GM20431 (cell line): ENCODE data around the gene WDR74.
"Not testable (repeated sequence)": the region's sequence is repeated elsewhere in the genome, so short reads cannot be mapped to it uniquely, and the experiment has no call there.

ENCODE experiments used
- in situ Hi-C: fragments of 300-500 bp; cut with MseI, MboI; formaldehyde crosslinking; loops from one replicate; pipeline ENCODE4 v1.15.0; 2020; ENCODE audit warnings: low sequenced_read_pairs; ENCODE audit not compliant: unreplicated experiment

The WDR74 gene

DNA sequence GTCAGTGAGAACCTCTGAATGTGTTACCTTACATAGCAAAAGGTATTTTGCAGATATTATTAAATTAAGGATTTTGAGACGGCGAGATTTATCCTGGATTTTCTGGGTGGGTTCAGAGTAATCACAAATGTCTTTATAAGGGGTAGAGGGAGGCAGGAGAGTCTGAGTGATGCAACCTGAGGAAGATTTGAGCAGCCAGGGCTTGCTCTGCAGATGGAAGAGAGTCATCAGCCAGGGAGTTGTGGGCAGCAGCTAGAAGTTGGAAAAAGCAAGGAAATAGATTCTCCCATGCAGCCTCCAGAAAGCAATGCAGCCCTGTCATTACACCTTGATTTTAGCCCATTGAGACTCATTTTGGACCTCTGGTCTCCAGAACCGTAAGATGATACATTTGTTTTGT lies 4.1 kb upstream of the WDR74 start:
- in situ Hi-C loops: no loop called here

DNA sequence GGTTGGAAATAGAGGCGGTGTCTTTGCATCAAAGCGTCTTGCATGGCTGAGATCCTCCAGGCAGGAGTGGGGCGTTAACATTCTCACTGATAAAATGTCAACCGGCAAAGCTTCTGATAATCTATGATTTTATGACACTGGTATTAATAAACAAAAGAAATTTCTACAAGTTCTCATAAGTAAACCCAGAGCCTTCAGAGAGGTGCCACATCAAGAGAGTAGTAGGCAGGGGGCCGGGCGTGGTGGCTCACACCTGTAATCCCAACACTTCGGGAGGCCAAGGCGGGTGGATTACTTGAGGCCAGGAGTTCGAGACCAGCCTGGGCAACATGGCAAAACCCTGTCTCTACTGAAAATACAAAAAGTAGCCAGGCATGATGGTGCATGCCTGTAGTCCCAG lies 3.5 kb upstream of the WDR74 start:
- in situ Hi-C loops: not testable (repeated sequence)

DNA sequence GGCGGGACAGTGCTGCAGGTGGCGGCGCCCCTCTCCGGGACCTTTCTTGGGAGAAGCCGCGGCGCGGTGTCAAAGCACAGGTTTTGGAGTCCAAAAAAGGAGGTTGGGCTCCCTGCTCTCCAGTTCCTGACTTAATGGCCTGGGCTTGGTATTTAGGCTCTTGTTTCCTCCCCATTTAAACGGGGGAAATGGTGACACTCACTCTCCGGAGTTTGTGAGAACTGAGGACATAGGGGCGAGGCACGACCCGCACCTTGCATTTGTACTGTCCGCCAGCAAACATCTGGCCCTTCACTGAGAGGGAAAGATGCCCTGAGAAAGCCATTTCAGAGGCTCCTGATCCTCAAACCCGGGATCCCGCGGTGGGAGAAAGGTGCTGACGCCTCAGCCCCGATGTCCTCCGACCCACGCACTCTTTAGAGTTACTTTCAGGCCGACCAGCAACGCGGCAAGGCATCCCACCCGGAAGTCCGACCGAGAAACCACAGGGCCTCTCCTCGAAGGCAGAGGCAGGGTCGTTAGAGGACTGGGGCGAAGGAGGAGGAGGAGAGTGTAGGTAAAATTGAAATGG lies 2.9 kb upstream of the WDR74 start:
- in situ Hi-C loops: no loop called here

DNA sequence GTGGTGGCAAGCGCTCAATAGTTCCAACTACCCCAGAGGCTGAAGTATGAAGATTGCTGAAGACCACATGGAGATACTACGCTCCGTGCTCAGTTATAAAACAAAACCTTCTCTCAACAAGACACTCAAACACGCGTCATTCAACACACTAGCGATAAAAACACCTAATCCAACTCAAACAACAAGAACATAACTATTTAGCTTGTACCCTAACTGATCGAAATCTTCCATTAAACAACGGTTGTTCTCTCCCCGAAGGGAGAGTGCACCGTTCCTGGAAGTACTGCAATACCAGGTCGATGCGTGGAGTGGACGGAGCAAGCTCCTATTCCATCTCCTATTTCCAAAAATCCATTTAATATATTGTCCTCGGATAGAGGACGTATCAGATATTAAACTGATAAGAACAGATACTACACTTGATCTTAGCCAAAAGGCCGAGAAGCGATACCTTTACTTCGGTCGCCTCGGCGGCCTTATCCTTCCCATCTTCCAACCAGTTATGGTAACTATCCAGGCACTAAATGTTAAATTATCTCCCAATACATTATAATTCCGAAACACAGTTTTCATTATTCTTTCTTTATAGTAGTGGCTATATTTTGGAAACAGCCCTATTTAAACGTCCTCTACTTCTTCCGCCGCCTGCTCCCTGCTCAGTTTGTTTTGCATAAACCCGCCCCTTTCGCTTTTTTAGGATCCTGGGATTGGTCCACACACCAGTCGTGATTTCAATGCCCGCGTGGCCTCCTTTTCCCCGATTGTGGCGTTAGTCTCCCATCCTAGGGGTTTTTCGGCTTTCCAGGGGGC lies 2.2 kb upstream of the WDR74 start:
- in situ Hi-C loops: no loop called here

DNA sequence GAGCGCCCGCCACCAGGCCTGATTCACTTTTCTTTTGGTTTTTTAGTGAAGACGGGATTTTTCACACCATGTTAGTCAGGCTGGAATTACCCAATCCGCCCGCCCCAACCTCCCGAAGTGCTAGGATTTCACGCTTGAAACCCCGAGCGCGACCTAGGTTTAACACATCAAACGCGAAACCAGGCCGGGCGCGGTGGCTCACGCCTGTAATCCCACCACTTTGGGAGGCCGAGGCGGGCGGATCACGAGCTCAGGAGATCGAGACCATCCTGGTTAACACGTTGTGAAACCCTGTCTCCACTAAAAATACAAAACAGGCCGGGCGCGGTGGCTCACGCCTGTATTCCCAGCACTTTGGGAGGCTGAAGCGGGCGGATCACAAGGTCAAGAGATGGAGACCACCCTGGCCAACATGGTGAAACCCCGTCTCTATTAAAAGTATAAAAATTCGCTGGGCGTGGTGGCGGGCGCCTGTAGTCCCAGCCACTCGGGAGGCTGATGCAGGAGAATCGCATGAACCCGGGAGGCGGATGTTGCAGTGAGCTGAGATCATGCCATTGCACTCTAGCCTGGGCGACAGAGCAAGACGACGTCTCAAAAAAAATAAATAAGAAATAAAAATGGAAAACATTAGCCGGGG lies 1.5 kb upstream of the WDR74 start:
- in situ Hi-C loops: not testable (repeated sequence)

DNA sequence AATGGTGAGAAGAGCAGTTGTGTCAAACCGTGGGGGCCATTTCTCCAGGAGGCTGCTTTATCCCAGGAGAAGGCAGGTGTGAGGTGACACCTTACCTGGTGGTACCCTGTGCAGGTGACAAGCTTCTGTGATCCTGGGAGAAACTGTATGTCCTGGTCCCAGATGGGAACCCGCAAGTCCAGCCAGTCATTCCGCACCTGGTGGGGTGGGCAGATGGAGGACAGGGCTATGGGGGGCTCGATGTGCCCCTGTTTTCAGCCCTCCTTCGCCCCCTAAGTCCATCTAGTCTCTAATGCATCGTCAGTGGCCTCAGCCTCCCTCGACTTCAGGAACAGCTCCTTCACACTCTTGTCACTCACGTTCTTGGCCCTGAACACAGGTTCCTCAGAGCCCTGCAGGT lies 4.1 kb downstream of the WDR74 start:
- in situ Hi-C loops: no loop called here

DNA sequence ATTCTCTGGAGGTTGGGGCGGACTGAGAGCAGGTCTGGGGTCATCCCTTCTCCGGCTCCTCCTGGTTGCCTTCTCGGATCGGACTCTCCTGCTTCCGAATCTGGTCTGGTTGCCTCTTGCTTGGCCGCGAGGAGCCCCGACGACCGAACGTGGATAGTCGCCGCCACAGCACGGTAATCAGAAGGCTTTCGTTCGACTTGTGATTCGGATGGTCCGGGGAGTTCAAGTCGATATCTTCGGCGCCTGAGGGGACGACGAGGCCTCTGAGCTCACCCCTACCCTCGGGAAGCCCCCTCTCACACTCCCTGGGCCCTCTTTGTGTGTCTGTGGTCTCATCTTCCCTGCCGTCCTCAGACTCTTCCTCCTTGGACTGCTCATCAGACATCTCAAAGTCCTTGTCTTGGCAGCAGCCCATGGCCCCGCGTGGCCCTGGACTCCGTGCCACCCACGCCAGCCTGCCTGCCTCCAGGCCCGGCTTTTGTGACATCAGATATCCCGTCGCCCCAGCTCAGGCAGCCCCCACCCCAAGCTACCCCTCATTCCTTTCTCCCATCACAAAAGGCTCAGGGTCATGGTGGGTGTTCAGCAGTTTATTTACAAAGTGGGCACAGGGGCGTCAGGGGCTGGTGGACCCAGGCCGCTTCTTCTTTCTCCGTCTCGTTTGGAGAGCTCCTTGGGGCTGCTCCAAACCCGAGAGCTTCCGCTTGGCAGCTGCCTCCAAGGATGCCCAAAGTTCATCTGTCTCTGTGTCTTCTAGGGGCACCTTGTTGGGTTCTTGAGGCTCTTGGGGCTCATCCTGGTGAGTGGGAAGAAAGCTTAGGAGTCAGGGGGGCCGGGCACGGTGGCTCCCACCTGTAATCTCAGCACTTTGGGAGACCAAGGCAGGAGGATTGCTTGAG lies 6.8 kb downstream of the WDR74 start, which contains the start of gene TEX54:
TEX54 (minus strand) TSS at position 506 of the 899 bp plus-strand sequence.
- in situ Hi-C loops: no loop called here

DNA sequence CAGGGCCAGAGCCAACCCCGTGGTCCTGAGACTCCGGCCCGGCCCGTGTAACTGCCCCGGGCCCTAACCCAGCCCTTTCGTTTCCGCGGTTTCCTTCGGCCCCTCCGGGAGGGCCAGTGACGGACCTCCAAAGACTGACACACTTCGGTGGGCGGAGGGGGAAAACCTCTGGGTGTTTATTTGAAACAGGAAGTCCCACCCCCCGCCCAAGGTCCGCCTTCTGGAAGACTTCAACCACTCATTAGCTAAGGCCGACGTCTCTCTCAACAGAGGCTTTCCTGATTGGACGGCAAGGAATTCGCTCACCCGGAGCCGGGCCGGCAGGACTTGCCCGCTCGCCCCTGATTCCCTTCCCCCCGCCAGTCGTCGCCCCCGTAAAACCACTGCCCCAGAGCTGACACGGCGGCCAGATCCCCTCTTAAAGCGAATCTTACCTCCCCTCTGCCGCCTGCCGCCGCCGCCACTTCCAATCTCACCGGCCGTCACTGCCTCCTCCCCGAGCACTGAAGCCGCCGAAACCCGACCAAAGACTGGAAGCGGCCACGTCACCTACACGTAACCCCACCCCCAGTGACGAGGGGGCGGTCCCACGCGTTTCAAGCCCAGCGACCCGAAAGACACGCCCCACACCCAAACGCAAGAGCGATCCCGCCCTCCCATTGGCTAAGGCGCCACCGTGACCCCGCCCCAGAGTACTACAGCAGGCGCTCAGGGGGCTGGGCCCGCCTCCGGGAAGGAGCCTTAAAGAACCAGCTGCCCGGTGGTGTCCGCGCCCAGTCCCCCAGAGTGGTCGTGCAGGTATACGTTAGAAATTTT lies 7.7 kb downstream of the WDR74 start, which contains the start of gene STX5:
STX5 (minus strand) TSS at position 532 of the 816 bp plus-strand sequence. CDS start 808 bp downstream, outside the sequence.
- in situ Hi-C loops: no loop called here

DNA sequence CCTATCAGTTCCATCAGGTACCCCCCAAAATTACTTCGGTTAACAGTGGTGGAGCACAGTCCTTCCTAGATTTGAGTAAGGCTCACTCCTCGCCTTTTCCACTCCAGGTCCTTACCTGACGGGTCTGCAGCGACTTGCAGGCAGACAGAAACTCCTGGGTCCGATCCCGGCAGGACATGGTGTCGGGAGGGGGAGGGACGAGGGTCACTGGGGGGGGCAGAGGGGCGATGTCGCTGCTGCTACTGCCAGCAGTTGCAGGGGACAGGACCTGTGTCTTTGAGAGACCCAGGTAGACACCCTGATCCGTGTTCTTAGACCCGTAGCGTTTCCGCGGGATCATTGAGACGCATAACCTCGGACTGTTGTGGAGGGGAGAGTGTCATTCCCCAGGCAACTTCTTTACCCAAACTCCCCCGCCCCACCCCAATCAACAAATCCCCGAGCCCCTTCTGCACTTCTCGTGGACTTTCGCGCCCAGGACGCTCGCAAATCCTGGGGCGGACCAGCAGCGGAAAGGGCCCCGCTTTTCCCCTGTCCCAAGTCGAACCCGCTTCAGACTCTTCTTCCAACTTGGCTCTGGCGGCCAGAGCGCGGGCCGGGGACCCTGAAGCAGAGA lies 8.4 kb downstream of the WDR74 start:
- in situ Hi-C loops: no loop called here

DNA sequence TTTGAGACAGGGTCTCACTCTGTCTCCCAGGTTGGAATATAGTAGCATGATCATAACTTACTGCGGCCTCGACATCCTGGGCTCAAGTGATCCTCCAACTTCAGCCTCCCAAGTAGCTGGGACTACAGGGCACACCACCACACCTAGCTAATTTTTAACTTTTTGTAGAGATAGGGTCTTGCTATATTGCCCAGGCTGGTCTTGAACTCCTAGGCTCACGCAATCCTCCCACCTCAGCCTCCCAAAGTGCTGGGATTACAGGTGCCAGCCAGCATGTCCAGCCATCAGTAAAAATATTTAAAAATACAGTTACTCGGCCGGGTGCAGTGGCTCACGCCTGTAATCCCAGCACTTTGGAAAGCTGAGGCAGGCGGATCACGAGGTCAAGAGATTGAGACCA lies 11.3 kb downstream of the WDR74 start:
- in situ Hi-C loops: not testable (repeated sequence)

DNA sequence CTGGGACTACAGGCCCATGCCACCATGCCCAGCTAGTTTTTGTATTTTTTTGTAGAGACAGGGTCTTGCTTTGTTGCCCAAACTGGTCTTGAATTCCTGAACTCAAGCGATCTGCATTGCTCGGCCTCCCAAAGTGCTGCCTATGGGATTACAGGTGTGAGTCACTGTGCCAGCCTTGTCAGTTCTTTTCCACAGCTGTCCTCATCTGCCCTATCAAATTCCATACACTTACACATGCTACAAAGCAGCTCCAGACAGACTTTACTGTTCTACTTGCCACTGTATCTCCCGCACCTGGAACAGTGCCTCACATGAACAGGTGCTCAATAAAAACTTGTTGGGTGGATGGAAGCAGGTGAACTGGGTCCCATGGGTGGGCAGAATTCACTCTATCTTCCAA lies 15.7 kb downstream of the WDR74 start:
- in situ Hi-C loops: no loop called here

DNA sequence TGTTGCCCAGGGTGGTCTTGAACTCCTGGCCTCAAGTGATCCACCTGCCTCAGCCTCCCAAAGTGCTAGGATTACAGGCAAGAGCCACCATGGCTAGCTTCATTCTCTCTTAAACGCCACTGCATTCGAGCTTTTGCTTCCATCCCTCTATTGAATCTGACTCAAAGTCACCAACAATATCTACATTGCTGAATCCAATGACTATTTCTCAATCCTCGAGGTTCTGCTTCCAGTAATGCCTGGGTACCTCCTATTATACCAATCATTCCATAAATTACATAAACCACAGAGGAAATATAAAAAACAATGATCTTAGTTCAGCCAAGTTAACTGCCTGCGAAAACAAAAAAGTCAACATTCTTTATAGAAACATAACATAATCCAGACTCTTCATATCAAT lies 22.3 kb downstream of the WDR74 start:
- in situ Hi-C loops: no loop called here

DNA sequence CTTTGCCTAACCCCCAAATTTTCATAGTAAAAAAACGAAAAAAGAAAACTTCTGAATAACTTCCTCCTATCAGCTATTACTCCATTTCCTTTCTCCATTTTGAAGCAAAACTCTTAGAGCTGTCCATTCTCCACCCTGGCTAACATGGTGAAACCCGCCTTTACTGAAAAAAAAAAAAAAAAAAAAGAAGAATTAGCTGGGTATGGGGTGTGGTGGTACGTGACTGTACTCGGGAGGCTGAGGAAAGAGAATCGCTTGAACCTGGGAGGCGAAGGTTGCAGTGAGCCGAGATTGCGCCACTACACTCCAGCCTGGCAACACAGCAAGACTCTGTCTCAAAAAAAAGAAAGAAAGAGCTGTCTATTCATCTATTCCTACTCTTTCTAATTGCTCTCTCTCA lies 22.8 kb downstream of the WDR74 start:
- in situ Hi-C loops: no loop called here

DNA sequence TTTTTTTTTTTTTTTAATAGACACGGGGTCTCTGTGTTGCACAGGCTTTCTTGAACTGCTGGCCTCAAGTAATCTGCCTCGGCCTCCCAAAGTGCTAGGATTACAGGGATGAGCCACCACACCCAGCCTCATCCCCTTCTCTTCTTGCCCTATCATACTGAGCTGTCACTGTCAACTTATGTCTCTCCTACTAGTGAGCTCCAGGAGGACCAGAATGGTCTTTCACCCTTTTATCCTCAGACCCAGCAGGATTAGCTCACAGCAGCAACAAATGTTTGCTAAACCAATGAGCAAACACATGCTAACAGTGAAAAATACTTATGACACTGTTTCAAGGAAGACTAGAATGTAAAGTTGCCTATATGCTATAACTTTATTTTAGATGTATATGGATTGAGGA lies 27.7 kb downstream of the WDR74 start:
- in situ Hi-C loops: no loop called here

DNA sequence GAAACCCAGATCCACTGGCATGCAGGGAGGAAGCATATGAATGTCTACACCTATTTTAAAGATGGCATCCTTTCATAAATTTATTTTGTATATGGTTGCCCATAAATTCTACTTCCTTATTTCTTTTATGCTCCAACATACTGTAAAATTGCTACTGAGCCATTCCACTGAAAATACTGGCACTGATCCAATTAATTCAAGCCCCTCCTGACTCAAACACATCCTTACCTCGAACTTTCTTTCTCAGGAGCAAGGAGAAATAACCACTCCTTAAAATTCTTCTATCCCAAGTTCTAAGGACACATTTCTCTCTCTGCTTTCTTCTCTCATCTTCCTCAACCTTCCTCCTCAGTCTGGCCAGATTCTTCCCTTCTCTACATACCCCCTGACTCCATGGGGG lies 28.6 kb downstream of the WDR74 start:
- in situ Hi-C loops: no loop called here

DNA sequence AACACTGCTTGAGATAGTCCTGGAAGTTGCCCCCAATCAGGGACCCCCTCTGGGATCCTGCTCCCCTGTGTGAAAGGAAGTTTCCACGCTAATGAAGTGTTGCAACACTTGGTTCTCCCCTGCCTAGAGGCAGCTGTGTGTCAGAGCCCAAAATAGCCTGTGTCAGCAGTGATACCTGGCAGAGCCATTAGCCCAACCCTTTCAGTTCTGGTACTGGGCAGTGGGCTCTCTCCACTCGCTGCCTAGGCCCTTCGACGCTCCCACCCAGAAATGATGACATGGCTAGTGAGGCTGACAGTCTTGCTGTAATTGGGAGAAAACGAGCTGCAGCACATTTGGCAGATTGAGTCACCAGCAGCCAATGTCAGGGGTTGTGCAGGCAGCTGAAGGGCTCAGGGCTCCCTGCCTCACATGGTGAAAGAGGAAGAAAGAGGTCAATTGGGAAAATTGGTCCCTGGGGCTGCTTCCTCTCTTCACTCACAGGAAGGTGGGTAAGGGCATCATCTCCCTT lies 32.7 kb downstream of the WDR74 start:
- in situ Hi-C loops: no loop called here

DNA sequence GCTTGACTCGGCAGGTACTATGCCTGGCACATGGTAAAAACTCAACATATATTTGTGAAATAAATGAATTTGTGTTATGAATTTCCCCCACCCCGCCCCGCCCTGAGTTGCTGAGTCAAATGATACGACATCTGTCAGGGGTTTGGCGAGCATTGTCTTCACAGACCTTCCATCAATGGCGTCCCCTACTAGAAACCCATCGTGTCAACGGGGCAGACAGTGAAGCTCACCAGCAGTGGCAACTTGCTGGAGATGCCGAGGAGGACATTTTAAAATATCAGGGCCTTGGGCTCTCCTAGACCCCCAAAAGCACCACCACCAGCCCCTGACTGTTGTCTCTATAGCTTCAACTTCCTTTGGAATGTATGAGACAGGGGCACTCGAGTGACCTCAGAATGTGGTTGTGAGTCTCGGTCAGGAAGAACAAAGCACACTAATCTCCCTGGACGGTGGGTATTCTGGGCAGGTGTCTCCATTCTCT lies 33.4 kb downstream of the WDR74 start:
- in situ Hi-C loops: no loop called here

DNA sequence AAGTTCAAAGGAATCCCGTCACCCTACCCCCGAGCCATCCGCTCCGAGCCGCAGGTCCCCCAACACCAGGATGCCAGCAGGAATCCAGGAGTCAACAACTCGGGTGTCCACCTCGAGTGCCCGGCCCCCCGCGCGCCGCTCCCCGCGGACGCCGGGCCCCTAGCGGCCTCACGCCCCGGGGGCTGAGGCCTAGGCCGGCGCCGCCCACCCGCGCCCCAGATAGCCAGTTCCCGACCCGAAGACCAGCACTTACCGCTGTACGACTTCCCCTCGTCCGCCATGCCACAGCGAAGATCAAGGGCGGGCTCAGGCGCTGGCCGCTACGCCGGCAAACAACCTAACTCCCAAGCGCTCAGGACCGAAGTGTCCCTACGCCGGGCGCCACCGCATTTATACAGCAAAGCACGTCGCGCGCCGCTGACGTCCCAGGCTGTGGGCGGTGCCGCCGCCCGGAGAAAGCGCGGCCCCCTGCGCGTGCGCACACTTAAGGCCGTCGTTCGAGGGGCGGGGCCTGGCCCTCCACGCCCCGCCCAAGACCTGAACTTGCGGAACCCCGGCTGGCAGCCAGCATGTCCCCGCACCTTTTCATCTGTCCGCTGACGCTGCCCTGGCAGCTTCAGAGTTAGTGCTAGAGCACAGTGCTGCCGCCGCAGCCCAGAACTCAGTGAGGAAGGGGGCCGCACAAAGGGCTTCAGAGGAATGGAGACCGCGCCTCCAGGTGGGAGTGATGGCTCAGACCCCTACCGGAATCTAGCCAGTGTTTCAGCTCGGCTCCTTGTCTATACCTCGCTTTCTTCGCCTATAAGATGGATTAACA lies 34.1 kb downstream of the WDR74 start, which contains the start of gene NXF1:
NXF1 (minus strand) TSS at position 365 of the 817 bp plus-strand sequence; CDS start at position 281, 84 bp downstream.
- in situ Hi-C loops: no loop called here
